GM15510 (cell line): ENCODE data around the gene ACER3.

ENCODE experiments used
- POLR2A ChIP-seq: IDR thresholded peaks from 3 replicates; pipeline ENCODE4 v1.6.1; 2011; ENCODE audit warnings: borderline replicate concordance; ENCODE audit not compliant: insufficient read length; ENCODE audit errors: extremely low read depth

Gene ACER3

DNA sequence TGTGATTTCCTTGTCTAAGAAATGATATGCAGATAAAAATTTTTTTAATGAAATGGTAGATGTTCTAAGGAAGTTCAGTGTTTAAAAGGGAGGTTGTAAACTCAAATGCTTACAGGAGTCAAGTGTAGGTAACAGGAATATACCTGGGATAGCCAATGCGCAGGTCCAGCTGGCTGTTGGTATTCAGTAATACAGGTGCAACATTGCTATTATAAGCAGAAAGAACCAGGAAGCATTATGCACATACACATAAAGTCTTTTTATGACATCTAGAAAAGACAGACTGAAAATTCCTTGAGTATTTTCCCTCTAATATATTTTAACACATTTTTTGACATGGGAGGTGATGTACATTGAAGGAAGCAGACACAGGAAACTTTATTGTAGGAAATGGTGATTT lies 129.9 kb downstream of the ACER3 start:
- TF ChIP-seq POLR2A = no peak

GRCh38 chr11:76995081-76995576 lies 134.4 kb downstream of the ACER3 start:
- TF ChIP-seq POLR2A = no peak

DNA sequence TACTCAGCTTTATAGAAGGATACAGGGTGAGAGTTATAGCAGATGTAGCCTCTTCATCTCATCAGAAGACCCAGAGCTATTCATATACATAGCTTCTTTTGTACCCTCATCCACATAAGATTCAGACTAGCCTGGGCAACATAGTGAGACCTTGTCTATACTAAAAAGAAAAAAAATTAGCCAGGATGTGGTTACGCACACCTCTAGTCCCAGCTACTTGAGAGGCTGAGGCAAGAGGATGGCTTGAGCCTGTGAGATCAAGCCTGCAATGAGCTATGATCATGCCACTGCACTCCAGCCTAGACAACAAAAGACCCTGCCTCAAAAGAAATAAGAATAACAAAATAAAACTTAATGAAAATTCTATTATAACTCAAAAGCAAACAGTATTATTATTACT lies 136.8 kb downstream of the ACER3 start:
- TF ChIP-seq POLR2A = no peak

GRCh38 chr11:76999597-76999996 lies 138.9 kb downstream of the ACER3 start:
- TF ChIP-seq POLR2A = no peak

- no peak for TF ChIP-seq POLR2A
Measured at GRCh38 chr11:77001613-77002012, 140.9 kb downstream of the ACER3 start.

DNA sequence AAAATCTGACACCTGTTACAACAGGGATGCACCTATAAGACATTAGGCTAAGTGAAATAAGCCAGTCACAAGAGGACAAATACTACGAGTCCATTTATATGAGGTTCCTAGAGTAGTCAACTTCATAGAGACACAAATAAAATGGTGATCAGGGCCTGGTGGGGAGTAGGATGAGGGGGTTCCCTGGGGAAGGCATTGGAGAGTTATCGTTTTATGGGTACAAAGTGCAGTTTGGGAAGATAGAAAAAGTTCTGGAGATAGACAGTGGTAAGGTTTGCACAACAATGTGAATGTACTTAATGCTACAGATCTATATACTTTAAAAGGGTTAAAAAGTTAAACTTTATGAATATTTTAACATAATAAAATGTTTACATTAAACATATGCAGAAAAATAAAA lies 142.1 kb downstream of the ACER3 start:
- TF ChIP-seq POLR2A = no peak

GRCh38 chr11:77003963-77004362 lies 143.2 kb downstream of the ACER3 start:
- TF ChIP-seq POLR2A = no peak

DNA sequence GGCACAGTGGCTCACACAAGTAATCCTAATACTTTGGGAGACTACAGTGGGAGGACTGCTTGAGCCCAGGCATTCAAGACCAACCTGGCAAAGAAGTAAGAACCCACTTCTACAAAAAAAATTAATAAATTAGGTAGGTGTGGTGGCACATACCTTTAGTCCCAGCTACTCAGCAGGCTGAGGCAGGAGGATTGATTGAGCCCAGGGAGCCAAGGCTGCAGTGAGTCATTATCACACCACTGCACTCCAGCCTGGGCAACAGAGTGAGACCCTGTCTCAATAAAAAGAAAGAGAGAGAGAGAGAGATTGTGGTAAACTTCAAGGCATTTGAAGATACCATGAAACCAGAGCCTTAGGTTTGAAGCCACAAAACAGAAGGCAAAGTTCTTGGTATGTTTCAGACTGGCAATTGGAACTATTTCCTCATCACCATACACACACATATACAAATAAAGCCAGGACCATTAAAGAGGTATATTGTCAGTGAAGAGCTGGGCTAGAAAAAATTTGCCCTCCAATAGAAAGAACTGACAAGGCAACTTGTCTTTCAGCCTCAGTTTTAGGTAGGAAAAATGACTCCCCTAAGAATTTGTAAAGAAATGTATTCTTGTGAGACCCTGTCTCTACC lies 148.9 kb downstream of the ACER3 start:
- no peak for TF ChIP-seq POLR2A

DNA sequence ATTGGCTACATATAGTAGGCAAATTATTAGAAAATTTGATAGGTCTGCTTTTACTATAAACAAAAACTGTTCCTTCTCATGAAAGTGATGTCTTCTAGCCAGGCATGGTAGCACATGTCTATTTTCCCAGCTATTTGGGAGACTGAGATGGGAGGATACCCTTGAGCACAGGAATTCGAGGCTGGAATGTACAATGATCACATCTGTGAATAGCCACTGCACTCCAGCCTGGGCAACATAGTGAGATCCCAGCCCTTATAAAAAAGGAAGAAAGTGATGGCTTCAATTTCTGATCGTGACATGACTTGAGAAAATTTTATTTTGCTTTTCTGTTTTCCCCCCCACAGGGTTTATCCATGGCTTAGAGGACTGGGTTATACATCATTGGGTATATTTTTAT lies 154.0 kb downstream of the ACER3 start:
- TF ChIP-seq POLR2A = no peak

- no peak for TF ChIP-seq POLR2A
Measured at GRCh38 chr11:77019976-77020595, 159.4 kb downstream of the ACER3 start.

- TF ChIP-seq POLR2A = no peak
Measured at GRCh38 chr11:77020734-77021133, 160.0 kb downstream of the ACER3 start.

DNA sequence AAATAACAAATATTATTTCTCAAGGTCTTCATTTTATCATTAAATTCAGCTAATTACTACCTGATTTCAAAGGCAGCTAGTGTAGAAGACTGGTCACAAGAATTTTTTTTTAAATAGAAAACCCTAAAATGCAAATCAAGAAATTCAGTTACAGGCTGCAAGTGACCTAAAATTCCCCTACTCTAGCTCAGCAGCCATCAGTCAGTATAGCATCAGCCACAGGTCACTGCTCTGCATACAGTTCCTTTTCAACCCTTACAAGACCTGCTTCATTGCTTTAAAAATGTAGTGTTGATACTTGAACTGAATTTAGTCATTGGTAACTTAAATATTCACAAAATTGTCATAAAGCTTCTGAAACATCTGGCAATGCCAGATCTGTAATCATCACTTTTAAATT lies 164.0 kb downstream of the ACER3 start:
- TF ChIP-seq POLR2A = no peak

DNA sequence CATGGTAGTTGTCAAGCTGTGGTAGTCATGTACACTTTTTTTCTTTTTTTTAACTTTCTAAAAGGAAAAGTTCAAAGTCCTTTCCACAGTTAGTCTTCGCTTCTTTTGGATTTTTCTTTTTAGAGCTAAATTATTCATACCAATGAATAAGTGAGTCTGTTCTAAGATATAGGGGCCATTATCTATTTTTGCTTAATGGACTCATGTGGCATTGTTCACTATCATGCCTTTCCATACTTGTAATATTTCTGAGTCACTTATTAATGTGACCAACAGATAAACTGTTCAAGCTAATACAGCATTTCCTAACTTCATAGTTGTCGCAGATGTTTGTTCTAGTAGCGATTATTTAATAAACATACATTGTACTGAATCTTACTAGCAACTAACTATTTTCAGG lies 165.5 kb downstream of the ACER3 start:
- no peak for TF ChIP-seq POLR2A

DNA sequence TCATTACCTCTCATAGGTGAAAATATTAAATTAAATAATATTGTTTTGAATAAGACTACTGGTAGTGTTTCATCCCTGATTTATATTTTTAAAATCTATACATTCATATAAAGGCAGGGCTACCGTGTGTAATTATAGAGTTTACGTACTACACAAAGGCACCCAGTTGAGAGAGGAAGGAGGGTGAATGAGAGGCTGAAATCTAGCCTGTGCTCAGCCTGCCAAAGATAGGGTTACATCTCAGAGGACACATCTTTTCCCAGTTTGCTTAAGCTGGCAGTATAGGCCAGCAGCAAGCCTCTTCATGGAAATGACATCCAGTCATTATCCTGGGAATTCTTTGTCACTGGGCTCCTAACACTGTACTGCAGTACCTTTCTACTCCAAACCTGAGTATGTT lies 166.0 kb downstream of the ACER3 start:
- no peak for TF ChIP-seq POLR2A

DNA sequence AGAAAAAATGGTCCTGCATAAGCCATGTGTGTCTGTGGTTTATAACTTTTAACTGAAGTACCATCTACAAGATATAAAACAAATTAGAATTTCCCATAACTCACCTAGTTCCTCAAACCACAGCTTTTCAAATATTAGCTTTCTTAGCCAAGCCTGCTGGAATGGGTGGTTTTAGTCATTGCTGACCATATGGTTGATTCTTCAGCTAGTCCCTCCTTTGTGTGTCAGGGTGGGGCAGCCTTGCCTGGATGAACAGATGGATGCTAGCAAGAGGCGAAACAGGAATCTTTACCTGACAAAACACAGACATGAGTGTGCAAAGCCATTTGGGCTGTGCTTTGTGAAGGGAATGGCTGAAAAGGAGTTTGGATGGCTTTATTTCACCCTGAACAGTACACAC lies 166.6 kb downstream of the ACER3 start:
- TF ChIP-seq POLR2A = no peak

GRCh38 chr11:77029829-77030228 lies 169.1 kb downstream of the ACER3 start:
- no peak for TF ChIP-seq POLR2A
